Mammary microvascular endothelial cell (primary cell): ENCODE results near the gene ORMDL3. TPM values are rescaled to one million over a fixed set of nuclear protein-coding genes. Genes with fewer than 3 reads are reported as not detected.

ENCODE experiments used
- total RNA-seq: library from RNA; depleted of rRNA; stranded (reverse); fragments of >200 nt; gene quantifications from 2 replicates; pipeline ENCODE4 v1.2.3, GENCODE V29; 2015

ORMDL3 gene
- 15.5 and 19.0 TPM in 2 replicates for total RNA-seq

GRCh38 chr17:39927101-39927928 is at the start of gene ORMDL3, which contains the start of gene LRRC3C:
TSS of gene ORMDL3 (minus strand) at chr17:39927601. CDS start at chr17:39924203, 3,398 bp downstream.
TSS of gene LRRC3C (plus strand) at chr17:39927732. CDS start at chr17:39941524, 13,792 bp downstream.

DNA sequence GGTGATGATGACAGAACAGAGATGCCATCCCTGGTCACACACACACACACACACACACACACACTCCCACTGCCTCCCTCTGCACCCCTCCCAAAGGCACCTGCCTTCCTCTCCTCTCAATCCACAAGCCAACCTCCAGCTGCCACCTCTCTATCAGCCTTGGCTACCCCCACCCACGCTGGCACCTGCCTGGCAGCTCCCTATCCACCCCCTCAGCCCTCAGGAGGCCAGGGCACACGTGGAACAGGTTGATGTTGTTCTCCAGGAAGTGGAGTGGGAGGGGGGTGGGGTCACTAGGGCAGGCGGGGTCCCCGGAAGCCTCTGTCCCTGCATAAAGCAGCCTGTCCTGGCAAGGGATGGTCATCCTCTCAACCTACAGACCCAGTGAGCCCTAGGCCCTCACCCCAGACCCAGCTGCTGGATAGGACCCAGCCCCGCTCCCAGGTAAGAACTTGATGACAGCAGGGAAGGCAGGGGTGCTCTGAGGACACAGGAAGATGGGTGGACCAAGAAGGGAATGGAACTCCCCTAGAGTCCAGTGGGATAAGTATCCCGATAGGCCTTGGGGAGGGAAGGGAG is 35.3 kb upstream of the ORMDL3 start, which contains the start of gene GSDMA:
TSS of gene GSDMA (plus strand) at position 363 of the 579 bp plus-strand sequence. CDS start 2,684 bp downstream, outside the sequence.

Other genes starting within 250 kb of the ORMDL3 start
- 3.0 and 3.1 TPM in 2 replicates for gene PGAP3, start 239.5 kb downstream of the ORMDL3 start, total RNA-seq
- 12.5 and 13.5 TPM in 2 replicates for gene ERBB2, start 227.5 kb downstream of the ORMDL3 start, total RNA-seq
- gene MIEN1, start 197.1 kb downstream of the ORMDL3 start, total RNA-seq: 77.2 and 85.3 TPM in 2 replicates
- 0.27 and 0.30 TPM in 2 replicates for gene GRB7, start 189.7 kb downstream of the ORMDL3 start, total RNA-seq
- not detected in 2 replicates for gene IKZF3, start 63.3 kb downstream of the ORMDL3 start, total RNA-seq
- not detected in 2 replicates for gene ZPBP2, start 59.4 kb downstream of the ORMDL3 start, total RNA-seq
- gene GSDMB, start 9.0 kb downstream of the ORMDL3 start, total RNA-seq: 0.53 and 1.8 TPM in 2 replicates
- gene LRRC3C, start 131 bp upstream of the ORMDL3 start, total RNA-seq: not detected in 2 replicates
- not detected in 2 replicates for gene GSDMA, start 35.4 kb upstream of the ORMDL3 start, total RNA-seq
- 144 and 176 TPM in 2 replicates for gene PSMD3, start 53.2 kb upstream of the ORMDL3 start, total RNA-seq
- 8.3 and 11.3 TPM in 2 replicates for gene CSF3, start 87.8 kb upstream of the ORMDL3 start, total RNA-seq
- gene MED24, start 126.8 kb upstream of the ORMDL3 start, total RNA-seq: 95.3 and 99.0 TPM in 2 replicates
- gene THRA, start 135.4 kb upstream of the ORMDL3 start, total RNA-seq: 11.7 and 16.3 TPM in 2 replicates
- gene NR1D1, start 173.0 kb upstream of the ORMDL3 start, total RNA-seq: 0.87 and 1.7 TPM in 2 replicates
- 45.9 and 49.0 TPM in 2 replicates for gene MSL1, start 194.4 kb upstream of the ORMDL3 start, total RNA-seq
- 38.0 and 41.0 TPM in 2 replicates for gene CASC3, start 212.9 kb upstream of the ORMDL3 start, total RNA-seq
- gene RAPGEFL1, start 249.9 kb upstream of the ORMDL3 start, total RNA-seq: 0.79 and 1.9 TPM in 2 replicates